H9 (cell line): ENCODE results near the gene RNF41. TPM values are rescaled to one million over a fixed set of nuclear protein-coding genes. Genes with fewer than 3 reads are reported as not detected.

ENCODE experiments used
- DNase-seq: peaks from one replicate; pipeline ENCODE4 v3.0.0-alpha.2; 2017
- H2AFZ ChIP-seq: one replicate; pipeline ENCODE4 v1.6.1; 2013; ENCODE audit warnings: mild to moderate bottlenecking, low read length, control low read depth, moderate library complexity
- H2AK5ac ChIP-seq: 2 replicates; pipeline ENCODE4 v1.6.1; 2013; ENCODE audit warnings: low read length, control low read depth, mixed read lengths; ENCODE audit not compliant: insufficient read length
- H2BK120ac ChIP-seq: one replicate; pipeline ENCODE4 v1.6.1; 2013; ENCODE audit warnings: low read depth, mild to moderate bottlenecking, low read length, control low read depth, inconsistent platforms; ENCODE audit not compliant: poor library complexity, severe bottlenecking
- H2BK12ac ChIP-seq: 2 replicates; pipeline ENCODE4 v1.6.1; 2013; ENCODE audit warnings: low read length, control low read depth, mixed read lengths, low read depth; ENCODE audit not compliant: insufficient read length
- H2BK15ac ChIP-seq: 2 replicates; pipeline ENCODE4 v1.6.1; 2013; ENCODE audit warnings: low read depth, low read length, control low read depth
- H2BK20ac ChIP-seq: one replicate; pipeline ENCODE4 v1.6.1; 2013; ENCODE audit warnings: low read depth, mild to moderate bottlenecking, low read length, control low read depth, inconsistent platforms; ENCODE audit not compliant: poor library complexity, severe bottlenecking
- H2BK5ac ChIP-seq: 2 replicates; pipeline ENCODE4 v1.6.1; 2013; ENCODE audit warnings: low read length, control low read depth, mixed read lengths; ENCODE audit not compliant: insufficient read length
- H3K14ac ChIP-seq: 2 replicates; pipeline ENCODE4 v1.6.1; 2013; ENCODE audit warnings: low read length, control low read depth; ENCODE audit not compliant: insufficient read depth
- H3K18ac ChIP-seq: 2 replicates; pipeline ENCODE4 v1.6.1; 2013; ENCODE audit warnings: low read depth, mild to moderate bottlenecking, mixed read lengths, low read length, control low read depth; ENCODE audit not compliant: insufficient read length
- H3K23ac ChIP-seq: 2 replicates; pipeline ENCODE4 v1.6.1; 2013; ENCODE audit warnings: low read length, control low read depth, mixed read lengths, low read depth; ENCODE audit not compliant: insufficient read length
- H3K23me2 ChIP-seq: 2 replicates; pipeline ENCODE4 v1.6.1; 2013; ENCODE audit warnings: low read depth, mild to moderate bottlenecking, mixed read lengths, low read length, control low read depth; ENCODE audit not compliant: insufficient read length, poor library complexity, severe bottlenecking
- H3K27ac ChIP-seq: 2 replicates; pipeline ENCODE4 v1.5.1; 2013; ENCODE audit warnings: low read length, control low read depth, mixed read lengths, low read depth; ENCODE audit not compliant: insufficient read length
- H3K27me3 ChIP-seq: 2 replicates; pipeline ENCODE4 v1.6.1; 2013; ENCODE audit warnings: low read length, control low read depth, inconsistent platforms; ENCODE audit not compliant: insufficient read depth
- H3K4ac ChIP-seq: 2 replicates; pipeline ENCODE4 v1.6.1; 2013; ENCODE audit warnings: low read depth, mild to moderate bottlenecking, control low read depth, inconsistent platforms, low read length, moderate library complexity
- H3K4me1 ChIP-seq: 2 replicates; pipeline ENCODE4 v1.6.1; 2013; ENCODE audit warnings: low read length, control low read depth, inconsistent platforms; ENCODE audit not compliant: insufficient read depth
- H3K4me2 ChIP-seq: 2 replicates; pipeline ENCODE4 v1.6.1; 2013; ENCODE audit warnings: low read length, control low read depth, mixed read lengths; ENCODE audit not compliant: insufficient read length, insufficient read depth
- H3K56ac ChIP-seq: 2 replicates; pipeline ENCODE4 v1.6.1; 2013; ENCODE audit warnings: low read depth, mild to moderate bottlenecking, mixed read lengths, low read length, control low read depth; ENCODE audit not compliant: insufficient read length
- H3K79me1 ChIP-seq: 2 replicates; pipeline ENCODE4 v1.6.1; 2013; ENCODE audit warnings: low read depth, mild to moderate bottlenecking, moderate library complexity, low read length, control low read depth, inconsistent platforms; ENCODE audit not compliant: insufficient read depth, poor library complexity, severe bottlenecking
- H3K79me2 ChIP-seq: 2 replicates; pipeline ENCODE4 v1.6.1; 2013; ENCODE audit warnings: low read length, control low read depth, inconsistent platforms; ENCODE audit not compliant: insufficient read depth
- H3K9ac ChIP-seq: 2 replicates; pipeline ENCODE4 v1.6.1; 2013; ENCODE audit warnings: low read length, control low read depth, mixed read lengths; ENCODE audit not compliant: insufficient read length; ENCODE audit errors: extremely low read depth
- H3K9me3 ChIP-seq: one replicate; pipeline ENCODE4 v1.6.1; 2013; ENCODE audit warnings: low read depth, low read length, inconsistent platforms; ENCODE audit not compliant: control insufficient read depth
- H3T11ph ChIP-seq: one replicate; pipeline ENCODE4 v1.6.1; 2013; ENCODE audit warnings: mild to moderate bottlenecking, low read length, control low read depth, inconsistent platforms
- H4K20me1 ChIP-seq: one replicate; pipeline ENCODE4 v1.6.1; 2013; ENCODE audit not compliant: control insufficient read depth, insufficient read length, insufficient read depth
- H4K5ac ChIP-seq: 2 replicates; pipeline ENCODE4 v1.6.1; 2013; ENCODE audit warnings: low read depth, mild to moderate bottlenecking, mixed read lengths, low read length, control low read depth; ENCODE audit not compliant: insufficient read length
- H4K8ac ChIP-seq: replicated peaks from 2 replicates; pipeline ENCODE4 v1.6.1; 2013; ENCODE audit warnings: low read length, control low read depth, mixed read lengths, low read depth; ENCODE audit not compliant: insufficient read length
- H4K91ac ChIP-seq: 2 replicates; pipeline ENCODE4 v1.6.1; 2013; ENCODE audit warnings: low read depth, mild to moderate bottlenecking, moderate library complexity, mixed read lengths, low read length, control low read depth; ENCODE audit not compliant: insufficient read length
- H3K27ac Mint-ChIP-seq, 3 experiments: 2 replicates in 2 of 3; 3 replicates in 1 of 3; pipeline ENCODE4 v1.8.0; 2020 to 2021; ENCODE audit warnings: mixed read lengths in 3 of 3, mild to moderate bottlenecking in 1 of 3, moderate library complexity in 1 of 3
- H3K27me3 Mint-ChIP-seq: 2 replicates; pipeline ENCODE4 v1.8.0; 2021; ENCODE audit warnings: low read depth, mild to moderate bottlenecking, moderate library complexity, mixed read lengths
- H3K36me3 Mint-ChIP-seq, 3 experiments: 2 replicates in 2 of 3; 3 replicates in 1 of 3; pipeline ENCODE4 v1.8.0; 2020 to 2021; ENCODE audit warnings: low read depth in 3 of 3, mixed read lengths in 3 of 3; ENCODE audit not compliant: insufficient read depth in 1 of 3
- H3K4me1 Mint-ChIP-seq, 2 experiments: 2 replicates each; pipeline ENCODE4 v1.8.0; 2020; ENCODE audit warnings: mixed read lengths in 2 of 2
- H3K4me3 Mint-ChIP-seq, 2 experiments: 2 replicates in 1 of 2; 3 replicates in 1 of 2; pipeline ENCODE4 v1.8.0; 2020 to 2021; ENCODE audit warnings: mild to moderate bottlenecking in 2 of 2, mixed read lengths in 2 of 2, moderate library complexity in 1 of 2
- H3K9me3 Mint-ChIP-seq, 2 experiments: 2 replicates in 1 of 2; 3 replicates in 1 of 2; pipeline ENCODE4 v1.8.0; 2020; ENCODE audit warnings: mild to moderate bottlenecking in 2 of 2, mixed read lengths in 2 of 2, moderate library complexity in 1 of 2
- WGBS: extraction: QIAGEN DNeasy Blood & Tissue Kit; methylation state at CpG from one replicate; pipeline ENCODE4 v1.1.7; 2013; ENCODE audit warnings: missing lambda C conversion rate, low lambda C conversion rate, mixed read lengths; ENCODE audit not compliant: insufficient read length; ENCODE audit errors: extremely low coverage; 5-methylcytosine and 5-hydroxymethylcytosine counted together
- total RNA-seq: library from RNA; stranded (reverse); gene quantifications from 2 replicates; pipeline ENCODE4 v1.2.1, GENCODE V29; 2021
- TF ChIP-seq, protein P1 (sequence below): fragments of 200-600 bp; sonication (generic); conservative IDR thresholded peaks from 3 replicates; pipeline ENCODE4 v1.8.0; 2021; ENCODE audit warnings: antibody characterized with exemption, mild to moderate bottlenecking

RNF41 gene
- total RNA-seq, 1 experiment from 2014 or later, result 60.8 TPM

DNA sequence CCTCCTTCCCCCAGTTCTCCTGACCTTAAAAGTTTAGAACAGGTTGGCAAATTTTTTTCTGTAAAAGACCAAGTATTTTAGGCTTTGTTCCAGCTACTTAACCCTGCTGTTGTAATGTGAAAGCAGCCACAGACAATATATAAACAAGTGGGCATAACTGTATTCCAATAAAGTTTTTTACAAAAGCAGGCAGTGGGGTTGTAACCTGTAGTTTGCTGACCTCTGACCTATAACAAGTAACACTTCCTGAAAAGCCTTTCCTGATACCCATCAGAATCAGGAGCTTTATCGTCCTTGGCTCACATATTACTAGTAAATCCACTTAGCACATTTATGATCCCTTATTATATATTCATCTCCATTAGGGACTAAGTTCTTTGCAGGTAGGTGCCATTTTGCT is 19.4 kb downstream of the RNF41 start:
- H3K23me2 ChIP-seq, result no peaks in the 10 kb centered on the region
- WGBS, result no CpG with 5 or more reads among the region's 1 CpG
- no peak overlapping the region for H2BK15ac ChIP-seq
- DNase-seq, result no peak
- H3K9ac ChIP-seq, result no peak overlapping the region
- Mint-ChIP-seq H3K36me3 (peaks cover 12 to 35% (median 25%) of the 10 kb centered on the region in 3 experiments; a peak in 6 of 7 replicates), H3K27ac (no peak overlapping the region; a peak in 1 of 7 replicates), H3K9me3 (no peaks in the 10 kb centered on the region), H3K4me3 (no peak overlapping the region), H3K27me3 (no peaks in the 10 kb centered on the region), H3K4me1 (peaks cover 5 to 10% of the 10 kb centered on the region in 2 experiments)
- no peaks in the 10 kb centered on the region for H4K20me1 ChIP-seq
- no peak overlapping the region for H4K91ac ChIP-seq
- no peak overlapping the region for H2BK12ac ChIP-seq
- no peak overlapping the region for H3K14ac ChIP-seq
- no peak overlapping the region for H3K23ac ChIP-seq
- no peak overlapping the region for H4K8ac ChIP-seq
- H2BK5ac ChIP-seq, result no peak overlapping the region
- no peak overlapping the region for H3K18ac ChIP-seq
- H3K4me1 ChIP-seq, result no peaks in the 10 kb centered on the region
- no peak overlapping the region for H3K56ac ChIP-seq
- H3T11ph ChIP-seq, result no peak overlapping the region
- H3K79me1 ChIP-seq, result no peaks in the 10 kb centered on the region
- no peak overlapping the region for H3K4ac ChIP-seq
- no peaks in the 10 kb centered on the region for H3K9me3 ChIP-seq
- no peak overlapping the region for H3K27ac ChIP-seq
- no peak overlapping the region for H2BK20ac ChIP-seq
- H2AFZ ChIP-seq, result no peak overlapping the region
- no peaks in the 10 kb centered on the region for H3K79me2 ChIP-seq
- no peak overlapping the region for H2AK5ac ChIP-seq
- no peaks in the 10 kb centered on the region for H3K27me3 ChIP-seq
- no peak overlapping the region for H2BK120ac ChIP-seq
- TF ChIP-seq, protein P1, sequence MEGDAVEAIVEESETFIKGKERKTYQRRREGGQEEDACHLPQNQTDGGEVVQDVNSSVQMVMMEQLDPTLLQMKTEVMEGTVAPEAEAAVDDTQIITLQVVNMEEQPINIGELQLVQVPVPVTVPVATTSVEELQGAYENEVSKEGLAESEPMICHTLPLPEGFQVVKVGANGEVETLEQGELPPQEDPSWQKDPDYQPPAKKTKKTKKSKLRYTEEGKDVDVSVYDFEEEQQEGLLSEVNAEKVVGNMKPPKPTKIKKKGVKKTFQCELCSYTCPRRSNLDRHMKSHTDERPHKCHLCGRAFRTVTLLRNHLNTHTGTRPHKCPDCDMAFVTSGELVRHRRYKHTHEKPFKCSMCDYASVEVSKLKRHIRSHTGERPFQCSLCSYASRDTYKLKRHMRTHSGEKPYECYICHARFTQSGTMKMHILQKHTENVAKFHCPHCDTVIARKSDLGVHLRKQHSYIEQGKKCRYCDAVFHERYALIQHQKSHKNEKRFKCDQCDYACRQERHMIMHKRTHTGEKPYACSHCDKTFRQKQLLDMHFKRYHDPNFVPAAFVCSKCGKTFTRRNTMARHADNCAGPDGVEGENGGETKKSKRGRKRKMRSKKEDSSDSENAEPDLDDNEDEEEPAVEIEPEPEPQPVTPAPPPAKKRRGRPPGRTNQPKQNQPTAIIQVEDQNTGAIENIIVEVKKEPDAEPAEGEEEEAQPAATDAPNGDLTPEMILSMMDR, result no peak
- no peak overlapping the region for H3K4me2 ChIP-seq
- H4K5ac ChIP-seq, result no peak overlapping the region
